Motor neuron (in vitro differentiated cells): Measurements from ENCODE around the gene SELENOP. TPM values are rescaled to one million over a fixed set of nuclear protein-coding genes. Genes with fewer than 3 reads are reported as not detected.
"Not testable (repeated sequence)": the region's sequence is repeated elsewhere in the genome, so short reads cannot be mapped to it uniquely, and the experiment has no call there.

Experiments used
- ATAC-seq, 8 experiments: fragments of 200-7000 bp; cut with Tn5 transposase; replicated peaks in 6 of 8; 2 replicates each; pipeline ENCODE4 v1.8.0; 2021; ENCODE audit warnings: mild to moderate bottlenecking in 8 of 8, moderate library complexity in 8 of 8
- H3K27ac ChIP-seq, 2 donors: fragments of 250-450 bp; sonication (Bioruptor Pico); 2 replicates each; pipeline ENCODE4 v1.9.0; 2021; ENCODE audit warnings: antibody characterized with exemption in 2 of 2, mild to moderate bottlenecking in 2 of 2, moderate library complexity in 1 of 2
- H3K4me1 ChIP-seq, 2 donors: fragments of 250-450 bp; sonication (Bioruptor Pico); replicated peaks in 1 of 2; 2 replicates each; pipeline ENCODE4 v1.6.1; 2021; ENCODE audit warnings: antibody characterized with exemption in 2 of 2, mild to moderate bottlenecking in 2 of 2, moderate library complexity in 1 of 2
- H3K4me3 ChIP-seq, 5 donors: fragments of 250-450 bp; sonication (Bioruptor Pico); 2 replicates each; pipeline ENCODE4 v1.9.0; 2021; ENCODE audit warnings: antibody characterized with exemption in 5 of 5, mild to moderate bottlenecking in 5 of 5, moderate library complexity in 4 of 5
- WGBS, 10 experiments: fragments of 450-650 bp; shearing (Covaris generic); methylation state at CpG; one replicate each; pipeline ENCODE4 v1.0.0; 2022; 5-methylcytosine and 5-hydroxymethylcytosine counted together
- in situ Hi-C, 9 experiments: fragments of 400-800 bp; cut with MboI; loops; one replicate each; pipeline ENCODE4 v1.15.0; 2021; ENCODE audit warnings: low sequenced_read_pairs in 9 of 9, low pct_unique_long_range_greater_than_20kb in 2 of 9; ENCODE audit not compliant: unreplicated experiment in 9 of 9
- total RNA-seq, 8 experiments: library from RNA; unstranded; fragments of 300-600 nt; gene quantifications; 2 replicates each; pipeline versions ENCODE4 v1.2.3 to v1.2.4, GENCODE V29; 2022

Gene SELENOP
- 100 to 1,000 TPM in 1 of 8 experiments, 10 to 100 TPM in 3, 1 to 10 TPM in 3, under 1 TPM in 1; 0.83 to 114 (median 6.7) TPM for total RNA-seq

DNA sequence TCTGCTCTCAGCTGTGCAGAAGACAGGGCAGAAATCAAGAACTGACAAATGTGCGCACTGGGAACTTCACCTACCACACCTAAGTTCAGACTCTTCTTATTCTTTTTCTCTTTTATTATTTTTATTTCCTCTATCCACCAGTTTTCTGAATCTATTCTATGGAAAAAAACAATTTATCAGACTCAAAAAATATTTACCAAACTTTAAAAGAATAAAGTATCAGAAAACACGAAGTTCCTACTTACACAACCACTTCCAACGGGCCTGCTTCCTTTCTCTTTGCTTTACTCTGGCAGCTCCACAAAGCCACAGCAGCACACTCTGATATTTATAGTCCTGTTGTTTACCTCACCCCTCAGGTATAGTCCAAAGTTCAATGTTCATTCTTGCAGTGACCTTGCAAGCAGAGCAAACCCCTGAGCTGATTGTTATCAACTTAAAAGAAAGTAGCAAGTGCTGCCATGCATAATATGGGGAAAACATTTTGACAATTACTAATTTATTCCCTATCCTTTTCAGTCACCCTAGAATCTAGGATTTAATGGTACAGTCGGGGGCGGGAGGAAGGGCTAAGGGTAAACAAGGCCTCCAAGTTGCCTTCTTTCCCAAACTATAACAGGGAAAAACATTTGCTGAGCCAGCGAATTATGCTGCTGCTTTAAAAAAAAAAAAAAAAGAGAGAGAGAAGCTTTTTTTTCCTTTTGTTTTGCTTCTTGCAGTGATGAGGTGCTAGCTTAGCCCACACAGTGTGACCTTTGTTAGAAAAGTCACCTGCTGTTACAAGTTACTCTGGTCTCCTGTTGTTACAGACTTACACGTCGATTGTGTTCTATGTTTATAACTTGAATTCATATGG, at the start of gene SELENOP:
Gene SELENOP (minus strand): TSS at position 302 of the 856 bp plus-strand sequence. CDS start 3,539 bp downstream, outside the sequence.
- Histone ChIP-seq H3K27ac (peak within 1 kb of the TSS in 1 of 2 donors; percentile 81), H3K4me1 (peaks cover 6 to 7% of the 10 kb centered on the region in 2 donors), H3K4me3 (peak within 1 kb of the TSS in 2 of 5 donors; percentile 13 to 16)
- peak; percentile 69 to 94 (median 78) for ATAC-seq
- 13 to 58% (median 28%) methylated on average over 3 to 8 of the region's 8 CpGs for WGBS, 10 experiments
- in situ Hi-C loops = no loop called here

- 2 to 76% (median 33%) methylated on average over 1 to 7 of the region's 7 CpGs for WGBS, 10 experiments
- peak in 5 of 8 experiments; percentile 38 to 73 (median 59) for ATAC-seq
- Histone ChIP-seq H3K27ac (no peak overlapping the region), H3K4me3 (no peak overlapping the region), H3K4me1 (no peaks in the 10 kb centered on the region)
- in situ Hi-C loops = no loop called here
These were observed 47.0 kb upstream of the SELENOP start for GRCh38 chr5:42858687-42859086.

DNA sequence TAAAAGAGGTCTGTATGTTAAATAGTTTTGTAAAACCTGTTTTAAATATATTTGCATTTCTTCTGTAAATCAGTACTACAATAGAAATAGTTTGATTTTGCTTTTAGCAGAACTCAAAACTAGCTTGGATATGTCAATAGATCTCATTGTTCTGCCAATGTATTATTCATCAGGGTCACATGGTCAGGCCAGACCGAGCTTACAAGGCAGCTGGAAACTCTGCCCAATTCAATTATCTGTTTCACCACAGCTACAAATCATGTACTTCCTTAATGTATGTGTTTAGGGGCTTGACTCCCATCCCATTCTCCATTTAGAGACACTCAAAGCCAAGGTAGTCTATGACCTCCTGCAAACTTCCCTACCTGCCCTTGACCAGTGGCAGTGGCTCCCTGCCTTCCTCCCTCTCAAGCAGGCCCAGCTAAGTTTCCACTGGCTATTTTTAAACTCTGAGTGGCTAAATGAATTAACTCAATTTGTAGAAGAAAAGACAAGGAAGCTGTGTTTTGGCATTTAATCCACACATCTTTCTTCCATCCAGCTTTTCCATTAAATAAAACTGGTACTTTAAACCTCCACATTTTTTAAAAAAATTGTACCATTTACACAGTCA, 46.4 kb upstream of the SELENOP start:
- Histone ChIP-seq H3K4me1 (no peaks in the 10 kb centered on the region), H3K27ac (no peak overlapping the region), H3K4me3 (no peak overlapping the region)
- peak in 7 of 8 experiments; percentile 29 to 81 (median 48) for ATAC-seq
- in situ Hi-C loops = no loop called here
- 0 to 20% (median 0%) methylated on average over 1 of the region's 1 CpG; no CpG with 5 or more reads in 4 of the 10 experiments for WGBS, 10 experiments

- WGBS, 10 experiments = 0 to 73% (median 57%) methylated on average over 1 to 2 of the region's 2 CpGs; no CpG with 5 or more reads in 3 of the 10 experiments
- H3K4me1 ChIP-seq = no peaks in the 10 kb centered on the region
- H3K4me3 ChIP-seq = no peak overlapping the region
- no peak overlapping the region for H3K27ac ChIP-seq
- in situ Hi-C loops = no loop called here
- no peak for ATAC-seq
These were observed 44.1 kb upstream of the SELENOP start for GRCh38 chr5:42855811-42856210.

- H3K27ac ChIP-seq = no peak overlapping the region
- no peaks in the 10 kb centered on the region for H3K4me1 ChIP-seq
- no peak overlapping the region for H3K4me3 ChIP-seq
- ATAC-seq = peak in 1 of 8 experiments; percentile 36
- in situ Hi-C loops = no loop called here
These were observed 43.7 kb upstream of the SELENOP start for GRCh38 chr5:42855386-42855785.

DNA sequence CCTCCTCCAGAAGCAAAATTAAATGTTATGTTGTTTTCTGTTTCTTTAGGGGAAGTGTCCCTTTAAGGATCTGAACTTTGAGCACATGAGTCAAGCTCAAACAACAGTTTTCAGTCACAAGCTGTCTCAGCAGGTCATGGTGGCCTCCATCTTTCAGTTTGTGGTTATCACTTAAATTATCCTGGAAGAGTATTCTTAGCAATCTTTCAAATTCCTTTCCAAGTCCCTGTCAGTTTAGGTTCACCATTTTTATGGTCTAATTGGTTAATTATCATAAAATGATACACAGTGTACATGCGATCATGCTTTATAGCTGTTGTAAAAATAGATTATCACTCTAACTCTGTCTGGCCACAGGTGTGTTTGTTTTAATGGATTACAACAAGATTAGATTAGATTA, 43.1 kb upstream of the SELENOP start:
- H3K27ac ChIP-seq = no peak overlapping the region
- no peaks in the 10 kb centered on the region for H3K4me1 ChIP-seq
- 43 to 100% (median 95%) methylated on average over 1 of the region's 1 CpG; no CpG with 5 or more reads in 4 of the 10 experiments for WGBS, 10 experiments
- ATAC-seq = no peak
- in situ Hi-C loops = no loop called here
- no peak overlapping the region for H3K4me3 ChIP-seq

- Histone ChIP-seq H3K27ac (no peak overlapping the region), H3K4me3 (no peak overlapping the region), H3K4me1 (no peaks in the 10 kb centered on the region)
- in situ Hi-C loops = no loop called here
- 20 to 100% (median 86%) methylated on average over 1 of the region's 1 CpG; no CpG with 5 or more reads in 1 of the 10 experiments for WGBS, 10 experiments
- ATAC-seq = no peak
These were observed 41.1 kb upstream of the SELENOP start for GRCh38 chr5:42852826-42853225.

DNA sequence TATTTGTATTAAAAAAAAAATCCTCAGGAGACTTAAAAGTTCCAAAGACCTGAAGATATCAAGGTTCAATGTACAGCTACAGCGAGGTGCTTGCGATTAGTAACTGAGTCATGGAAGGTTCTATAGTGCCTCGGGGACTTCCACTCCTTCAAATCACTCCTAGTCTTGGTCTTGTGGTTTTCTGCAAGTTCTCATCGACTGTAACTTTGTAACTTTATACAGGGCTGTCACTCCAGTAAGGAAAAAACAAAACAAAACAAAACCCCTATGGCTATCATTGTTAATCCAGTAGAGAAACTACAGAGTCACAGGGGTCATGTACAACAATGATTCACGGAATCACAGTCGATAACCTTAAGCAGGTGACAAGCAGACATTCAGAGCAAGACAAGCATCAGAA, 39.8 kb upstream of the SELENOP start:
- no peak for ATAC-seq
- WGBS, 10 experiments = 53 to 100% (median 75%) methylated on average over 1 to 6 of the region's 6 CpGs
- in situ Hi-C loops = no loop called here
- Histone ChIP-seq H3K4me3 (no peak overlapping the region), H3K27ac (no peak overlapping the region), H3K4me1 (no peaks in the 10 kb centered on the region)

DNA sequence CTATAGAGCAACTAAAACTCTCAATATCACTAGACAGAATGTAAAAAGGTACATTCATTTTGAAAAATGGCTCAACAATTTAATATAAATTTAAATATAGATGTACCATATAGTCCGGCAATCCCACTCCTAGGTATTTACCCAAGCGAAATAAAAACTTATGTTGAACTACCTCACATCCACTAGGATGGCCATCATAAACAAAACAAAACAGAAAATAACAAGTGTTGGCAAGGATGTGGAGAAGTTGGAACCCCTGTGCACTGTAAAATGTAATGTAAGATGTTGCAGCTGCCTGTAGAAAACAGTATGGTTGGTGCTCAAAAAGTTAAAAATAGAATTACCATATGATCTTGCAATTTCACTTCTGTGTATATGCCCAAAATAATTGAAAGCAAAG, 36.9 kb upstream of the SELENOP start:
- H3K4me3 ChIP-seq = no peak overlapping the region
- ATAC-seq = no peak
- in situ Hi-C loops = no loop called here
- no peak overlapping the region for H3K27ac ChIP-seq
- WGBS, 10 experiments = 78 to 100% (median 88%) methylated on average over 1 to 2 of the region's 2 CpGs; no CpG with 5 or more reads in 1 of the 10 experiments
- H3K4me1 ChIP-seq = no peaks in the 10 kb centered on the region

GRCh38 chr5:42844408-42844807, 32.7 kb upstream of the SELENOP start:
- H3K4me3 ChIP-seq, H3K27ac ChIP-seq, ATAC-seq, H3K4me1 ChIP-seq, in situ Hi-C loops: not testable (repeated sequence)
- 29 to 80% (median 60%) methylated on average over 1 of the region's 4 CpGs; no CpG with 5 or more reads in 7 of the 10 experiments for WGBS, 10 experiments

DNA sequence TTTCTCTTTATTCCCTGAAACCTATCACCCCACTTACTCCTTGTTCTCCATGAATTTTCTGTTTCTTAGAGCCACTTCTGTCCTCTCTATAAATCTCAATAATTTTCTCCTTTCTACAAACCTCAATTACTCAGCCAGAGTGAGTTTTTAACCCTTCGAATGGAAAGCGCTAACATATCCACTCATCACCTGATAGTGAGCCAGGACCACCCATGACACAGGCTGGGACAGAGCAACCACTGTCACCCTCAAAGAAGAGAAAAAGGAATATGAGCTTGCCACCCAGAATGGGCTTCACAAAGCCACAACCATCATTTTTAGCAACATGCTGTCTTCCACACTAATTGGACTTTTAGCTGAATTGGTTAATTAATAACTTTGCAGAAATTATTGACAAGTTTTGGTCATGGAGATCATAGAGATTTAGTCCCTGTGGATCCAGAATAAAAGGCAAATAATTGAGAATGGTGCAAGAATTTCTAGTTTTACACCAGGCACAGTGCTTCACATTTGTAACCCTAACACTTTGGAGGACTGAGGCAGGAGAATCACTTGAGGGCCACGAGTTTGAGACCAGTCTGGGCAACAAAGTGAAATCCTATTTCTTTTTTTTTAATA, 32.1 kb upstream of the SELENOP start:
- H3K4me3 ChIP-seq = no peak overlapping the region
- in situ Hi-C loops = no loop called here
- no peaks in the 10 kb centered on the region for H3K4me1 ChIP-seq
- ATAC-seq = no peak
- WGBS, 10 experiments = 20 to 100% (median 69%) methylated on average over 1 to 3 of the region's 3 CpGs
- no peak overlapping the region for H3K27ac ChIP-seq

GRCh38 chr5:42842921-42843641, 31.4 kb upstream of the SELENOP start:
- in situ Hi-C loops = no loop called here
- Histone ChIP-seq H3K27ac (no peak overlapping the region), H3K4me3 (no peak overlapping the region), H3K4me1 (no peaks in the 10 kb centered on the region)
- peak in 1 of 8 experiments; percentile 34 for ATAC-seq
- WGBS, 10 experiments = 8 to 100% (median 87%) methylated on average over 1 to 4 of the region's 4 CpGs
